ENCODE data around the gene CLIP1.

CLIP1 gene

DNA sequence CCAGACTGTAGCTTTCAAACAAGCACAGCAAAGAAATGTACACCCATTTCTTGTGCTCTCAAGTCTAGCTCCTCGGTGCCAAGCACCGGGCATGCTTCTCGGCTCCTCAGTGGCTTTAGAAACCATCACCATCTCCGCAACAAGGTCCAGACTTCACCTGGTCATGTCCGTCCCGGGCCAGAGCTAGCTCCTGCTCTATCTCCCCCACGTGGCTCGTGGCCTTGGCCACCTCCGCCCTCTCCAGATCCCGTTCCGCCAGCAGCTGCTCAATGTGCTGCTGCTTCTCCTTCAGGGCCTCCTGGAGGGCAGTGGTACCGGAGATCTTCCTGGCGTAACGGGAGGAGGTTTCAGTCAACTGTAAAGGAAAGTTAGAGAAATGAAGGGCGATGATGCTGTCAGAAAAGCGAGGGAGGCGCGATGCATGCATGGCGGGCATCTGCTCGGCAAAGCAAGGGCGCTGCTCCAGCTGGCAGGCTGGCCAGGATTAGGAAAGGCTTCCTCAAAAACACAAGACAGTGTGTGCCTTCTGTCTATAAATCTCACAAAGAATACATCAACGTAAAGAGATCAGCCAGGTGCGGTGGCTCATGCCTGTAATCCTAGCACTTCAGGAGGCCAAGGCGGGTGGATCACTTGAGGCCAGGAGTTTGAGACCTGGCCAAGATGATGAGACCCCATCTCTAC lies 67.4 kb downstream of the CLIP1 start:
- no peak for DNase-seq

DNA sequence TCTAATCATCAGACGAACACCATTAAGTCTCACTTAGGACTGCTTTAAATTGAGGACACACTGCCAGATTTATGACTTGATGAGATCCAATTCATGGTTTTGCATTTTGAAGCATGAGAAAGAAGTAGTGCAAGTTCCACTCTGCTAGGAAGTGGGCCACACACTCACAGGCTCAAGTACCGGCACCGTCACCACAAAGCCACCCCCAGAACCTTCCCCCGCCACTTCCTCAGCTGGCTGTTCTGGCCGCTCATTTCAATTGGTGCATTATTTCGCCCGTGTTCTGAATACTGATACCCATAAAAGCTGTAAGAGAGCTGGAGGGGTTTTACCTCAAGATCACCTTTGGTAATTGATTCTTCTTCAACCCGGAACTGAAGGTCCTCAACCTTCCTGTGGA lies 70.1 kb downstream of the CLIP1 start:
- DNase-seq = no peak

DNA sequence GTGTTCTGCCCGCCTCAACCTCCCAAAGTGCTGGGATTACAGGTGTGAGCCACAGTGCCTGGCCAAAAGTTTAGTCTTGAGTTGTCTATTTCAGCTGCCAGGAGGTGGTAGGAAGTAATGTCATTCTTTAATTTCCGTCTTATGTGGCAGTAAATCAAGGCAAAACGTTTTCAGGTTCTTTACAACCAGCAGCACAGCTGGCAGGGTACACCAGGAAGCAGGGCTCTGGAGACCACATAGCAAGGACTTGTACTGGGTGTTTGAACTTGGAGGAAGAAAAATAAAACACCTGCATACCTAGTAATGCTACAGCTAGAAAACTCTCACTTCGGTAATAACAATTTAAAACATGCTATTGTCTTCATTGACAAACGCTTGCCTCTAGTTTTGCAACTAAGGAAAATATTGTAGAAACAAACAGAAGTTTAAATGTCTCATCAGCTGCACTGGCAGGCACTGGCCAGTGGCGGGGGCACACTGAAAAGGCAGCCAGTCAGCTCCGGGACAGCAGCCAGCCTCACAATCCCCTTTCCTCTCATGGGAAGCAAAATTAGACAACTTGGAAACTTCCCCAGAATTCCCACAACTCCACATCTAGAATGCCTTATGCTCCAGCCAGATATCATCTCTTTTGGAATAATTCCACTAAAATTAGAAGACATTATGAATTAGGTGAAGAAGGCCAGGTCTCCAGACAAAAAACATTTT lies 72.2 kb downstream of the CLIP1 start:
- DNase-seq = peak; percentile 79

GRCh38 chr12:122349078-122349477 lies 73.4 kb downstream of the CLIP1 start:
- no peak for DNase-seq

DNA sequence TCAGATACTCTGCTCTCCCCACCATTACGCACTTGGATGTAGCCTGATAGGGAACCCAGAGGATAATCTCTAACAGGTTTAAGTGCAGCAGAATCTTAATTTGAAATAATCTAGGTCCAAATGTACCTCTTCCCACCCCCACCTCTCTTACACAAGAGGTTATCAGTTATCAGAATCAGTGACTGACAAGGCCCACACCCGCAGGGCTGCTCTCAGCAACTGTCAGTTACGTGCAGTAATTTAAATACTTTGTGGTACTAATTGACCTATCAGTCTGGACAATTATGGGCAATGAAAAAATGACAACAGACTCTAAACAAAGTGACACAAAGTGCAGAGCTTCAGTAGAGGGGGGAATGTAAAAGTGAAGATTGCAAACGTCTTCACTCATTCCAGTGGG lies 74.0 kb downstream of the CLIP1 start:
- DNase-seq = no peak

- DNase-seq = no peak
Observed at GRCh38 chr12:122346054-122346453, 76.4 kb downstream of the CLIP1 start.

DNA sequence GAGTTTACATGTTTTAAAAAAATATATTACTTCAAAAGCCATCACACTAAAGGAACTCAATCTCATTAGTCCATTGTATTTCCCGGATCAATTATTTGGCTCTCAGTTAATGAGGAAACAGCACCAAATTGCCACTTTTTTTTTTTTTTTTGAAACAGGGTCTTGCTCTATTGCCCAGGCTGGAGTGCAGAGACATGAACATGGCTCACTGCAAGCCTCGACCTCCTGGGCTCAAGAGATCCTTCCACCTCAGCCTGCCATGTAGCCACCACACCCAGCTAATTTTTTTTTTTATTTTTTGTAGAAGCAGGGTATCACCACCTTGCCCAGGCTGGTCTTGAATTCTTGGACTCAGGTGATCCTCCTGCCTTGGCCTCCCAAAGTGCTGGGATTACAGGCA lies 77.4 kb downstream of the CLIP1 start:
- DNase-seq = no peak

GRCh38 chr12:122336015-122336946 lies 86.2 kb downstream of the CLIP1 start:
- peak; percentile 17 for DNase-seq

DNA sequence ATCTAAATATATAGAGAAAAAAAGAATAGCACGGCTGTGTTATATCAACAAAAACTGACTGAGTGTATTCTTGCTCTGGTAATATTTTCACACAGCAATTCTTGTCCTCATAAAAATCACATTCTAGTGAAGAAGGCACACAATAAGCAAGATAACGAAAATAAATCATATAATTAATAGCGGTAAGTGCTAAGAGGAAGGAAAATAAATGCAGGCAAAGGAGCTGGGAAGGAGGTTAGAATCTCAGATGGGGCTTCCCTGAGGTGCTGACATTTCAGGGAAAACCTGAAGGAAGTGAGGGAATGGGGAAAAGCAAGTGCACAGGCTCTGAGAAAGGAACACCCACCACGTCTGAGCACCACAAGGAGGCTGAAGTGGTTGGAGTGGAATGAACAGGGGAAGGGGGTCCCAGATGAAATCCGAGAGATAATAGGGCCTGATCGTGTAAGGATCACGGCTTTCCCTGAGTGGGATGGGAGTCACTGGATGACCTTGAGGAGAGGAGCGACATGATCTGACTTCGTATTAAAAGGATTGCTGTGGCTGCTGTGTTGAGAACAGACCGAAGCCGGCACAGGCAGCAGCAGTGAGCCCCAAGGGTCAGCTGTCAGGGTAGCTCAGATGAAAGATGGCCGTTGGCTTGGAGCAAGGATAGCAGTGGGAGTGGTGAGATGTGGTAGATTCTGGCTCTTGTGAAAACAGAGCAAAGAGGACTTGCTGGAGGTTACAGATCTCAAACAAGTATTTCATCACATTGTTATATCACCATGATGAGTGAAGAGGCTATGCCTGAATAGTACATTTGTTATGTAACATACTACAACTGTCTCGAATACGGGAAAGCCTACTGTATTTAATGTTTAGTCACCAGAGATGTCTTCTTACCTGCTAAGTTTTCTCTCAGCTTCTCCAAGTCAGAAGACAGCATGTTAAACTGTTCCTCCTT lies 89.1 kb downstream of the CLIP1 start:
- peak; percentile 43 for DNase-seq

DNA sequence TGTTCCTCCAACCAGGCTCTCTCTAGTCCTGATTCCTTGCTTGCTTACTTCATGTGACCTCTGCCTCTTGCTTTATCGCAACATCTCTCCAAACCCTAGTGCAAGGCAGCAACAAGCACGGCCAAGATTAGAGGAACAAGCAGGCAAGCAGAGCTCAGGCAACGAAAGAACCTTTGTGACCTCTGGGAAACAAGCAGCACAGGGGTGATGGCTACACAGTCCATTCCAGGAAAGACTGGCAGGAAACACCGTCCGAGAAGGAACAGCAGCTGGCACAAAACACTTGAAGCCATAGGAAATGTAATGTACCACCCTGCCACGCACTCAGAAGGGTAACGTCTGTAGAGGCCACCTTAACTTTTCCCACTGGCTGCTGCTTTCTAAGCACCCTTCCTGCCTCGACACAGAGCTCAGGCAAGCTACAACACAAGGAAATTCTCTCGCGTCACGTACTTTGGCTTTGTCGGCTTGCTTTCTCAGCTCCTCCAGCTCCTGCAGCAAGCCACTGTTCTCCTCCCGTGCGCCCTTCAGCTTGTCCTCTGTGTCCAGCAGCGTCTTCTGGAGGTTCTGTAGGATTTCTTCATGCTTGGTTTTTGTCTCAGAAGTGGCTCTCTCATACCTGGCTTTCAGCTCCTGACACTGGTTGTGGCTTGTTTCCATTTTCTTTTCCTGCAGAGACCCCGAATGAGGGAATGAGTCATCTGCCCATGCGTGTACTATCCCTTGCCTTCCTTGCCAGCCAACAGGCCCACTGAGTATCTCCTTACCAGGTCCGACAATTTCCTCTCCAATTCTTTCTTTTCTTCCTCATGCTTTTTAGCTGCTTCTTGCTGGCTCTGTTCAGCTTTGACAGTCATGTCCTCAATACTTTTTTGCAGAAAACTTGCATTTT lies 94.7 kb downstream of the CLIP1 start:
- DNase-seq = no peak

GRCh38 chr12:122327014-122327413 lies 95.5 kb downstream of the CLIP1 start:
- DNase-seq = no peak

DNA sequence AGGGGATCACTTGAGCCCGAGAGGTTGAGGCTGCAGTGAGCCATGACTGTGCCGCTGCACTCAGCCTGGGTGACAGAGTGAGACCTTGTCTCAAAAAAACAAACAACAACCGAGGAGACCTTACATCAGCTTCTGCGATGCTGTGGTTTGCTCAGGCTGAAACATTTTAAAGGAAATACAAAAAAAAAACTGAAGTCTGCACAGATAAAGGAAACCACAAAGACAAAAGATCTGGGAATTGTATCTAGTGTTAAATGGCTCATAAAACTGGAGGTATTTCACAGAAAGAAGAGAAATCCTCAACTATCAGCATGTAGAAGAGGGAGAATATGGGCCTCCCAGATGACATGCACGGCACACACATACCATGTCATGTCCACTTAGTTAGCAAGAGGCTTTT lies 95.9 kb downstream of the CLIP1 start:
- no peak for DNase-seq

GRCh38 chr12:122323311-122324019 lies 99.0 kb downstream of the CLIP1 start:
- DNase-seq = no peak

- no peak for DNase-seq
Observed at GRCh38 chr12:122322501-122322900, 100.0 kb downstream of the CLIP1 start.

GRCh38 chr12:122318607-122319605 lies 103.6 kb downstream of the CLIP1 start:
- DNase-seq = peak; percentile 86

GRCh38 chr12:122312926-122313325 lies 109.5 kb downstream of the CLIP1 start:
- no peak for DNase-seq

DNA sequence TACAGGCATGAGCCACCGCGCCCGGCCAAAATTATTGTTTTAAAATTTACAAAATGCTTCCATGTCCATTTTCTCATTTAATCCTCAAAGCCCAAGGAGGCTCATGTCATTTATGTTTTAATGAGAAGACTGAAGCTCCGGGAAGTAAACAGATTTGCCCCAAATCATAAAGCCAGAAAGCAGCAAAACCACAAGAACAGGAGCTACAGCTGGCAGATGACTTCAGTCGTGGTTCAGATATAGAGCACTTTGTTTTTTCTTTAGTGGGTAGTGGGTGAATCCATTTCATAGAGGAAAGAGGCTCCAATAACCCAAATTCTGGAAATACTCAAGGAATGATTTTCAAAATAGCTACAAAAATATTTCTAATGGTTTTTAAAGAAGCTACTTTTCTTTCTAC lies 110.8 kb downstream of the CLIP1 start:
- DNase-seq = no peak

DNA sequence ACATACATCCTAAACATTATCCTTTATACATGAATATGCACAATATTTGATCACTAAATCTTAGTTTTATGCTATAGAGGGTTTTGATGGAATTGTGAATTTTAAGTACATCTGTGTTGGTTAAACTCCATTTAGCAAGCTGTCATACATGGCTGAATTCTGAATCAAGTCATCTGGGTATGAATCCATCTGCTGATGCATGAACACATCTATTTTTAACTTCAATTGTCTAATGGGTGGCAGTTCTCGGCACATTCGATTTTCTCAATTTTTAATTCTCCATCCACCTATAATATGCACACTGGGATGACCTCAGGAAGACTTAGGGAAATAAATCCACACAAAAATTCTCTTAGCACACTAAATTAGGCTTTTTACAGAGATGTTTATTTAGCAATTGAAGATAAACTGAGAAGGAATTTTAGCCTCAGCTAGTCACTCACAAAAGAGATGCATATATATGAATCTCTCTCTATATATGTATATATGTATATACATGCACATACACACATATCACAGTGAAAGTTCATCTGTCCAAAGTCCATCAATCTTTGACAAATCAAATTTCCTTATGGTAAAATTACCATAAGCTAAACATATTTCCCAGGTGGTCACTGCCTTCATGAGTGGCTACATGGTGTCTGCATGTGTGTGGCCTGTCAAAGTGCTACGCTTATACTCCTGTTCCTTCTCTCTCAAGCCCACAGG lies 111.7 kb downstream of the CLIP1 start:
- no peak for DNase-seq
